ENCODE results near the gene MYO1D. TPM values are rescaled to one million over a fixed set of nuclear protein-coding genes. Genes with fewer than 3 reads are reported as not detected.

MYO1D gene
- total RNA-seq, 1 experiment from 2014 or later, result 29.9 TPM

DNA sequence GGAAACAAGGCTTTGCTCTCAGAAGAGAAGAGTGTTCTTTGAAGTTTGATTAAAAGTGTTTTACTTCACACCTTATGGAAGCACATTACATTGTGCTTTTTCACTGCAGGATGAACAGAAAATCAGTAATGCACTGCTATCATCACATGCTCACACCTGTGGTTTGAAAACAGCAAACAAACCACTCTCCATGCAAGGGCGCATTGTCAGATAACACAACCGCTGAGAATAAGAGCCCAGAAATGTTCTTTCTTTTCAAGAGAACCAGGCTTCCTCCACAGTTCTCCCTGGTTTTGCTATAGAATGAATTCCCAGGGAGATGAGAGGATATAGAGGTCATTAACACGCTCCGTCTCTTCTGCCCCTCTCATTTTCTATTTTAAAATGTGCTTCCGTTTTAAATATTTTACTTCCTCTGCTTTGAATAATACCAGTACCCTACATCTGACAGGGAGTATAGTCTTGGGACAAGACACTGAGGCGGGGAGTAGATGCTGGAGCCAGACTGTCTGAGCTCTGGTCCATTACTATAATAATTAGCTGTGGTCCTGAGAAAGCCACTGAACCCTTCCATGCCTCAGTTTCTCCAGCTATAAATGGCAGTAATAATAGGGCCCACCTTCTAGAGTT, 318.5 kb downstream of the MYO1D start (continued):
- TF ChIP-seq, protein P1, sequence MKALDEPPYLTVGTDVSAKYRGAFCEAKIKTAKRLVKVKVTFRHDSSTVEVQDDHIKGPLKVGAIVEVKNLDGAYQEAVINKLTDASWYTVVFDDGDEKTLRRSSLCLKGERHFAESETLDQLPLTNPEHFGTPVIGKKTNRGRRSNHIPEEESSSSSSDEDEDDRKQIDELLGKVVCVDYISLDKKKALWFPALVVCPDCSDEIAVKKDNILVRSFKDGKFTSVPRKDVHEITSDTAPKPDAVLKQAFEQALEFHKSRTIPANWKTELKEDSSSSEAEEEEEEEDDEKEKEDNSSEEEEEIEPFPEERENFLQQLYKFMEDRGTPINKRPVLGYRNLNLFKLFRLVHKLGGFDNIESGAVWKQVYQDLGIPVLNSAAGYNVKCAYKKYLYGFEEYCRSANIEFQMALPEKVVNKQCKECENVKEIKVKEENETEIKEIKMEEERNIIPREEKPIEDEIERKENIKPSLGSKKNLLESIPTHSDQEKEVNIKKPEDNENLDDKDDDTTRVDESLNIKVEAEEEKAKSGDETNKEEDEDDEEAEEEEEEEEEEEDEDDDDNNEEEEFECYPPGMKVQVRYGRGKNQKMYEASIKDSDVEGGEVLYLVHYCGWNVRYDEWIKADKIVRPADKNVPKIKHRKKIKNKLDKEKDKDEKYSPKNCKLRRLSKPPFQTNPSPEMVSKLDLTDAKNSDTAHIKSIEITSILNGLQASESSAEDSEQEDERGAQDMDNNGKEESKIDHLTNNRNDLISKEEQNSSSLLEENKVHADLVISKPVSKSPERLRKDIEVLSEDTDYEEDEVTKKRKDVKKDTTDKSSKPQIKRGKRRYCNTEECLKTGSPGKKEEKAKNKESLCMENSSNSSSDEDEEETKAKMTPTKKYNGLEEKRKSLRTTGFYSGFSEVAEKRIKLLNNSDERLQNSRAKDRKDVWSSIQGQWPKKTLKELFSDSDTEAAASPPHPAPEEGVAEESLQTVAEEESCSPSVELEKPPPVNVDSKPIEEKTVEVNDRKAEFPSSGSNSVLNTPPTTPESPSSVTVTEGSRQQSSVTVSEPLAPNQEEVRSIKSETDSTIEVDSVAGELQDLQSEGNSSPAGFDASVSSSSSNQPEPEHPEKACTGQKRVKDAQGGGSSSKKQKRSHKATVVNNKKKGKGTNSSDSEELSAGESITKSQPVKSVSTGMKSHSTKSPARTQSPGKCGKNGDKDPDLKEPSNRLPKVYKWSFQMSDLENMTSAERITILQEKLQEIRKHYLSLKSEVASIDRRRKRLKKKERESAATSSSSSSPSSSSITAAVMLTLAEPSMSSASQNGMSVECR (CRISPR knock-in tag; IDR thresholded peaks at IDR 0.05; ENCODE audit: borderline replicate concordance), result no peak
- TF ChIP-seq CREM (CRISPR knock-in tag; IDR thresholded peaks at IDR 0.05), result no peak
- TF ChIP-seq, protein P2, sequence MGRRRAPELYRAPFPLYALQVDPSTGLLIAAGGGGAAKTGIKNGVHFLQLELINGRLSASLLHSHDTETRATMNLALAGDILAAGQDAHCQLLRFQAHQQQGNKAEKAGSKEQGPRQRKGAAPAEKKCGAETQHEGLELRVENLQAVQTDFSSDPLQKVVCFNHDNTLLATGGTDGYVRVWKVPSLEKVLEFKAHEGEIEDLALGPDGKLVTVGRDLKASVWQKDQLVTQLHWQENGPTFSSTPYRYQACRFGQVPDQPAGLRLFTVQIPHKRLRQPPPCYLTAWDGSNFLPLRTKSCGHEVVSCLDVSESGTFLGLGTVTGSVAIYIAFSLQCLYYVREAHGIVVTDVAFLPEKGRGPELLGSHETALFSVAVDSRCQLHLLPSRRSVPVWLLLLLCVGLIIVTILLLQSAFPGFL (CRISPR knock-in tag; IDR thresholded peaks at IDR 0.05; ENCODE audit: borderline replicate concordance), result no peak
- TF ChIP-seq, protein P3, sequence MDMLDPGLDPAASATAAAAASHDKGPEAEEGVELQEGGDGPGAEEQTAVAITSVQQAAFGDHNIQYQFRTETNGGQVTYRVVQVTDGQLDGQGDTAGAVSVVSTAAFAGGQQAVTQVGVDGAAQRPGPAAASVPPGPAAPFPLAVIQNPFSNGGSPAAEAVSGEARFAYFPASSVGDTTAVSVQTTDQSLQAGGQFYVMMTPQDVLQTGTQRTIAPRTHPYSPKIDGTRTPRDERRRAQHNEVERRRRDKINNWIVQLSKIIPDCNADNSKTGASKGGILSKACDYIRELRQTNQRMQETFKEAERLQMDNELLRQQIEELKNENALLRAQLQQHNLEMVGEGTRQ (CRISPR knock-in tag; IDR thresholded peaks at IDR 0.05), result no peak
- TF ChIP-seq, protein P4, sequence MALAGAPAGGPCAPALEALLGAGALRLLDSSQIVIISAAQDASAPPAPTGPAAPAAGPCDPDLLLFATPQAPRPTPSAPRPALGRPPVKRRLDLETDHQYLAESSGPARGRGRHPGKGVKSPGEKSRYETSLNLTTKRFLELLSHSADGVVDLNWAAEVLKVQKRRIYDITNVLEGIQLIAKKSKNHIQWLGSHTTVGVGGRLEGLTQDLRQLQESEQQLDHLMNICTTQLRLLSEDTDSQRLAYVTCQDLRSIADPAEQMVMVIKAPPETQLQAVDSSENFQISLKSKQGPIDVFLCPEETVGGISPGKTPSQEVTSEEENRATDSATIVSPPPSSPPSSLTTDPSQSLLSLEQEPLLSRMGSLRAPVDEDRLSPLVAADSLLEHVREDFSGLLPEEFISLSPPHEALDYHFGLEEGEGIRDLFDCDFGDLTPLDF (CRISPR knock-in tag; IDR thresholded peaks at IDR 0.05), result no peak
- no peak for TF ChIP-seq ELF4 (CRISPR knock-in tag; IDR thresholded peaks at IDR 0.05; ENCODE audit: low read depth)
- no peak for TF ChIP-seq RORB (CRISPR knock-in tag; IDR thresholded peaks at IDR 0.05)
- no peak for TF ChIP-seq SOX15 (CRISPR knock-in tag; IDR thresholded peaks at IDR 0.05)

DNA sequence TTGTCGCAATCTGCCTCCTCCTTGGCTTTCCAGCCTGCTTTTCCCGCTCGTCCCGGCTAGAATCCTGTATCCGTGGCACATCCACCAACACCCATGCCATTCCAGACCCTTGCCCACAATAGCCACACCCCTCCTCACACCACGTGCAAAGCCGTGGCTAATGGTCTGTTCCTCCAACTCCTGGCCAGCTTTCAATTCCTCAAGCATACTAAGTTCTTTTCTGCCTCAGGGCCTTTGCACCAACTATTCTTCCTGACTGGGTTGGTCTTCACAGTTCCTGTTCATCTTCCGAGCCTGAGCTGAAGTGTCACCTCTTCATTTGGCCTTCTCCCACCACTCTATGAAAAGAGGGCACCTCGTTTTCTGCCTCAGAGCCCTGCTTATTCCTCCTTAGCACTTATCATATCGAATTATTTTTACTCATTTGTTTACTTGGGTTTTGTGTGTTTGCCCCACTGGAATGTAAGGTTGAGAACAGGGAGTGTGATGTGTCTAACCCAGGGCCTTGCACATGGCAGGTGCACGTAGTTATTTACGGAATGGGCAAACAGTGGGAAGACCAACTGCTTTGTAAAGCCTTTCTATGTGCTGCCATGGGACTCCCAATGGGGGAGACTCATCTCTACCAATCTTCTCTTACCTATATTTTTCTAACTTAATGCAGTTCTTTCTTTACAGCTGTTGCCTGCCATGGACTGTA, 321.2 kb downstream of the MYO1D start:
- H3K9me3 Mint-ChIP-seq, result no peaks in the 10 kb centered on the region
- ChIA-PET POLR2A (interaction anchor here (0.6 kb wide), 2 partner anchors 14 to 32 kb away, joined by 3 read pairs; no protein-coding TSS in a partner anchor), CTCF (interaction anchor here (0.7 kb wide), 1 partner anchor 37 kb away, joined by 3 read pairs; no protein-coding TSS in a partner anchor)
- no peaks in the 10 kb centered on the region for H3K36me3 Mint-ChIP-seq
- TF ChIP-seq JUN (CRISPR knock-in tag; IDR thresholded peaks at IDR 0.05), result no peak
- 0 out of 2 replicates have a peak, but pooled peaks have one; percentile 16 for TF ChIP-seq GTF2I (CRISPR knock-in tag; conservative IDR thresholded peaks at IDR 0.05)
- no peak for TF ChIP-seq ZBTB21 (CRISPR knock-in tag; IDR thresholded peaks at IDR 0.05; ENCODE audit: borderline replicate concordance)
- TF ChIP-seq, protein P5, sequence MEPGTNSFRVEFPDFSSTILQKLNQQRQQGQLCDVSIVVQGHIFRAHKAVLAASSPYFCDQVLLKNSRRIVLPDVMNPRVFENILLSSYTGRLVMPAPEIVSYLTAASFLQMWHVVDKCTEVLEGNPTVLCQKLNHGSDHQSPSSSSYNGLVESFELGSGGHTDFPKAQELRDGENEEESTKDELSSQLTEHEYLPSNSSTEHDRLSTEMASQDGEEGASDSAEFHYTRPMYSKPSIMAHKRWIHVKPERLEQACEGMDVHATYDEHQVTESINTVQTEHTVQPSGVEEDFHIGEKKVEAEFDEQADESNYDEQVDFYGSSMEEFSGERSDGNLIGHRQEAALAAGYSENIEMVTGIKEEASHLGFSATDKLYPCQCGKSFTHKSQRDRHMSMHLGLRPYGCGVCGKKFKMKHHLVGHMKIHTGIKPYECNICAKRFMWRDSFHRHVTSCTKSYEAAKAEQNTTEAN (CRISPR knock-in tag; IDR thresholded peaks at IDR 0.05), result no peak
- TF ChIP-seq, protein P6, sequence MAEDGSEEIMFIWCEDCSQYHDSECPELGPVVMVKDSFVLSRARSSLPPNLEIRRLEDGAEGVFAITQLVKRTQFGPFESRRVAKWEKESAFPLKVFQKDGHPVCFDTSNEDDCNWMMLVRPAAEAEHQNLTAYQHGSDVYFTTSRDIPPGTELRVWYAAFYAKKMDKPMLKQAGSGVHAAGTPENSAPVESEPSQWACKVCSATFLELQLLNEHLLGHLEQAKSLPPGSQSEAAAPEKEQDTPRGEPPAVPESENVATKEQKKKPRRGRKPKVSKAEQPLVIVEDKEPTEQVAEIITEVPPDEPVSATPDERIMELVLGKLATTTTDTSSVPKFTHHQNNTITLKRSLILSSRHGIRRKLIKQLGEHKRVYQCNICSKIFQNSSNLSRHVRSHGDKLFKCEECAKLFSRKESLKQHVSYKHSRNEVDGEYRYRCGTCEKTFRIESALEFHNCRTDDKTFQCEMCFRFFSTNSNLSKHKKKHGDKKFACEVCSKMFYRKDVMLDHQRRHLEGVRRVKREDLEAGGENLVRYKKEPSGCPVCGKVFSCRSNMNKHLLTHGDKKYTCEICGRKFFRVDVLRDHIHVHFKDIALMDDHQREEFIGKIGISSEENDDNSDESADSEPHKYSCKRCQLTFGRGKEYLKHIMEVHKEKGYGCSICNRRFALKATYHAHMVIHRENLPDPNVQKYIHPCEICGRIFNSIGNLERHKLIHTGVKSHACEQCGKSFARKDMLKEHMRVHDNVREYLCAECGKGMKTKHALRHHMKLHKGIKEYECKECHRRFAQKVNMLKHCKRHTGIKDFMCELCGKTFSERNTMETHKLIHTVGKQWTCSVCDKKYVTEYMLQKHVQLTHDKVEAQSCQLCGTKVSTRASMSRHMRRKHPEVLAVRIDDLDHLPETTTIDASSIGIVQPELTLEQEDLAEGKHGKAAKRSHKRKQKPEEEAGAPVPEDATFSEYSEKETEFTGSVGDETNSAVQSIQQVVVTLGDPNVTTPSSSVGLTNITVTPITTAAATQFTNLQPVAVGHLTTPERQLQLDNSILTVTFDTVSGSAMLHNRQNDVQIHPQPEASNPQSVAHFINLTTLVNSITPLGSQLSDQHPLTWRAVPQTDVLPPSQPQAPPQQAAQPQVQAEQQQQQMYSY (CRISPR knock-in tag; IDR thresholded peaks at IDR 0.05), result no peak
- TF ChIP-seq, protein P7, sequence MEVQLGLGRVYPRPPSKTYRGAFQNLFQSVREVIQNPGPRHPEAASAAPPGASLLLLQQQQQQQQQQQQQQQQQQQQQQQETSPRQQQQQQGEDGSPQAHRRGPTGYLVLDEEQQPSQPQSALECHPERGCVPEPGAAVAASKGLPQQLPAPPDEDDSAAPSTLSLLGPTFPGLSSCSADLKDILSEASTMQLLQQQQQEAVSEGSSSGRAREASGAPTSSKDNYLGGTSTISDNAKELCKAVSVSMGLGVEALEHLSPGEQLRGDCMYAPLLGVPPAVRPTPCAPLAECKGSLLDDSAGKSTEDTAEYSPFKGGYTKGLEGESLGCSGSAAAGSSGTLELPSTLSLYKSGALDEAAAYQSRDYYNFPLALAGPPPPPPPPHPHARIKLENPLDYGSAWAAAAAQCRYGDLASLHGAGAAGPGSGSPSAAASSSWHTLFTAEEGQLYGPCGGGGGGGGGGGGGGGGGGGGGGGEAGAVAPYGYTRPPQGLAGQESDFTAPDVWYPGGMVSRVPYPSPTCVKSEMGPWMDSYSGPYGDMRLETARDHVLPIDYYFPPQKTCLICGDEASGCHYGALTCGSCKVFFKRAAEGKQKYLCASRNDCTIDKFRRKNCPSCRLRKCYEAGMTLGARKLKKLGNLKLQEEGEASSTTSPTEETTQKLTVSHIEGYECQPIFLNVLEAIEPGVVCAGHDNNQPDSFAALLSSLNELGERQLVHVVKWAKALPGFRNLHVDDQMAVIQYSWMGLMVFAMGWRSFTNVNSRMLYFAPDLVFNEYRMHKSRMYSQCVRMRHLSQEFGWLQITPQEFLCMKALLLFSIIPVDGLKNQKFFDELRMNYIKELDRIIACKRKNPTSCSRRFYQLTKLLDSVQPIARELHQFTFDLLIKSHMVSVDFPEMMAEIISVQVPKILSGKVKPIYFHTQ (CRISPR knock-in tag; IDR thresholded peaks at IDR 0.05), result no peak
- H3K27ac Mint-ChIP-seq, result peak overlapping the region; percentile 5; the same call in 1 of the 2 replicates
- H3K4me3 Mint-ChIP-seq, result no peak overlapping the region
- no peaks in the 10 kb centered on the region for H3K27me3 Mint-ChIP-seq (ENCODE audit: low read depth)
- no peak for ATAC-seq
- H3K4me1 Mint-ChIP-seq, result peaks cover 23% of the 10 kb centered on the region
- DNase-seq (ENCODE audit: low spot score), result no peak
